Measurements from ENCODE around the gene REPIN1. TPM values are rescaled to one million over a fixed set of nuclear protein-coding genes. Genes with fewer than 3 reads are reported as not detected.

Gene REPIN1
- 10 to 100 TPM; 40.6 to 55.7 (median 49.3) TPM for total RNA-seq

DNA sequence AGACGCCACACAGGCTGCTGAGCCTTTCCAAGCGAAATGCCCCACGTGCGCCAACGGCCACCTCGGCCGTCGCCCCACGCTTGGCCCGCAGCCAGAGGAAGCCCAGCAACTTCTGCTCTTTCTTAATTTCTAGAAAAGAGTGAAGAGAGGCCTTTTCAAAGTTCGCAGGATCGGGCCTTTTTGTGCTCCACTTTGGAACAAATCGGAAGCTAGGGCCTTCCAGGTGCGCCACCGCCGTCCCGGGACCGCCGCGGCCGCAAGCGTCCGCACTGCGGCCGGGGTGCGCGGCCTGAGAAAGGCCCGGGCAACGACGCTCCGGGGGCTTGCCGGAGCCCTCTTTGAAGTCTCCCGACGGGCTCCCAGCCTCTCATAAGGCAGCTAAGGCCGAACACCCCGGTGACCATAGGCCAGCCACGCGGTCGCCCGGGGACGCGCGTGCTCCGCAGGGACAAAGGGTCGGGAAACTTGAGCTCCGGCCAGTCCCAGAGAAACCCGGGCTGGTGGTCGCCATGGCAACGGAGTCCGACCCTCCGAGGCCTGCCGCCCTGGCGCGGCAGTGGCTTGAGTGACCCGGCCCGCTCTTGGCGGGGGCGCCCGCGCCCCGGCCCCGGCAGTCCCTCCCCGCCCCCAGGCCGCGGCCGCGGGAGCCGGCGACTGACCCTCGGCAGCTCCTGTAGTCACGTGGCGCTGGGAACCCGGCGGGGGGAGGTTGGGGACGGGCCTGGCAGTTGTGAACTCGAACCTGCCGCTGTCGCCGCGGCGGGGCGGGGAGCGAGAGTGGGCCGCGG lies at the start of gene REPIN1:
REPIN1 (plus strand) TSS at position 727 of the 788 bp plus-strand sequence. CDS start 890 bp downstream, outside the sequence.
- ATAC-seq (ENCODE audit: low FRiP score) (peak; percentile 75), DNase-seq (ENCODE audit: low spot score) (peak; percentile 63)
- TF ChIP-seq CTCF (IDR thresholded peaks at IDR 0.05): no peak

- no peak for TF ChIP-seq CTCF (IDR thresholded peaks at IDR 0.05)
- ATAC-seq (ENCODE audit: low FRiP score) (no peak), DNase-seq (ENCODE audit: low spot score) (no peak)
These were observed 46.9 kb upstream of the REPIN1 start for GRCh38 chr7:150321788-150322113.

- no peak for TF ChIP-seq CTCF (IDR thresholded peaks at IDR 0.05)
- no peak for DNase-seq (ENCODE audit: low spot score)
- no peak for ATAC-seq (ENCODE audit: low FRiP score)
These were observed 46.3 kb upstream of the REPIN1 start for GRCh38 chr7:150322114-150322832.

DNA sequence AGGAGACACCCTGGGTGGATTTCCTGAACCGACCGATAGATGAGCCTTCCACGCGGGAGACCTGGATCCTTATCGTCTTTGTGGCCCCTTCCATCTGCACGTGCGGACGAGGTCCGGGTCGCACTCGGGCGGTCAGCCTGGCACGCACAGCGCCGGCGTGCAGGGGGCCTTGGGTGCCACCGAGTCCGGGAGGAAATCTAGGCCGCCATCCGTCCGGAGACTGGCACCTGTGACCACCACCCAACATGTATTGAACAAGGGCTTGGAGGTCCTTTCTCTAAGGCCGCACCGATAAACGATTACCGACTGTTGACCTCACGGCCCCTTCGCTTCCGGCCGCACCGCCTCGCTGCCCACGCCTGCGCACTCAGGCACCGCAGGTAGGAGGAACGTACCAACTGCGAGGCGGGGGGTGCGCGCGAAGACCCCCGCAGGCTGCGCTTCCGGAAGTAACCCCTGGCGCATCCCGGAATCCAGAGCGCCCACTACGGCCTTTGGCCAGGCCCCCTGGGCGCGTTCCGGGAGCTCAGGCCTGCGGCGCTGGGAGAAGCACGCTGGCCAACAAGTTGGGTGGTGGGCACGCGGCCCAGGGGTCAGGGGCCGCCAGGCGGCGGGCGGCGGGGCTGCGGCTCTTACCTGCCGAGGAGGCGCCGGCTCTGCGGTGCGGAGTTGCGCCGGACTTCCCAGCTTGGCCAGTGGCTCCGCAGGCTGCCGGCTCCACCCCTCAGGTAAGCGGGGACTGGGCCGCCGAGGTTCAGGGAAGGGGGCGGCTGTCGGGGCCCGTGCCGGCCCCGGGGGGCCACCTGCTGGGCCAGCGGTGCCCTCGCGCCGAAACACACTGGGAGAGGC lies 45.6 kb upstream of the REPIN1 start, which contains the start of the genes ACTR3C and LRRC61:
ACTR3C (minus strand) TSS at position 713 of the 849 bp plus-strand sequence. CDS start 28,249 bp downstream, outside the sequence.
LRRC61 (plus strand) TSS at position 523 of the 849 bp plus-strand sequence. CDS start 13,507 bp downstream, outside the sequence.
- TF ChIP-seq CTCF (IDR thresholded peaks at IDR 0.05): no peak
- no peak for DNase-seq (ENCODE audit: low spot score)
- peak; percentile 56 for ATAC-seq (ENCODE audit: low FRiP score)

DNA sequence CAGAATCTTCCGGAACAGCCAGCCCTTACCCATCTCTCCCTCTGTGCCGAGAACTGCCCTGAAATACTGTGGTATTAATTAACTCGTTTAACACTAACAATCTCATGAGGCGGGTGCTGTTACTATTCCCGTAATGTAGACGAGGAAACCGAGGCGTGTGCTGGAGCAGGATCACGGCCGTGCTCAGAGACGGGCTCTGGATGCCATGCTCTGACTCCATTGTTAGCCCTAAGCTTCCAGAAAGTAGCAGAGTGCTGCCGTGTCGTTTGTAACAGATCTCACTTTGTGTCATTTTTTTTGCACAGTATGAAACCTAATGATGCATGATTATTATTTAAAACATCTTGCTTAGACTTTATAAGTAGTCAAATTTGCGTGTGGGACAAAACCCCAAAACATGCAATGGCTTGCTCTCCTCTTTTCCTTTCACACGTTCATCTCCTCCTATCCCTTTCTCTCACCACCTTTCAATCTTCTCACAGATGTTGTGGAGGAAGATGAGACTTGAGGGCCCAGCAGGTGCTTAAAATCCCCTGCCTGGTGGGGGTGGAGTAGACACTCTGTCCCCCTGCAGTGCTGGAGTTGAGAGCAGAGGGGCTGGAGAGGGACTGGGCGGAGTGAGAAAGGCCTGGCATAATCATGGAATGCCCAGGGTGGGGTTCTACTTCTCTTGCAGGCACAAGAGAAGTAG lies 44.8 kb upstream of the REPIN1 start:
- TF ChIP-seq CTCF (IDR thresholded peaks at IDR 0.05): no peak
- DNase-seq (ENCODE audit: low spot score) (no peak), ATAC-seq (ENCODE audit: low FRiP score) (no peak)

DNA sequence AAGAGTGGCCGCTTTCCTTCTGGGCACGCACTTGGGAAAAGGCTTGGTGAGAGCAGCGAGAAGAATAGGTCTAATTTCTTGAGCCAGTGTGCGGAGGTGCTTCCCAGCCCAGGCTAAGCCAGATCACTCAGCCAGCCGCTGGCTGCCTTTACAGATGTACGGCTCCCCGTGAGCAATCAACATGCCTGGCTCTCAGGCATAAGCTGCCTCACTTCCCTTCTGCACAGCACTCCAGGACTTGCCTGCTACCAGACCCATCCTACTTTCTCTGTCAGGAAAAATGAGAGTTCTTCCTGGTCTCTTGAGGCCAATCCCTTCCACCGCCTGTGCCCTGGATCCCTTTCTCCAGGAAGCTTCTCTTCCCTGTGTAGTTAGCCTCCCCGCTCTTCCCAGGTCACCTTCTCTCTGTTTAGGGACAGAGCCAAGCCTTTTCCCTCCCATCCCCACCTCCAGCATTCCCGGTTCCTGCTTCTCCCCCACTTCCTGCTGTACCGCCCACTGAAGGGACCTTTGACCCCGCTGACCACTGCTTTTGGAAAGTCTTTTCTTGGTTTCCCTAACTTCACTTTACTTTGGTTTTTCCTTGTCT lies 44.2 kb upstream of the REPIN1 start:
- TF ChIP-seq CTCF (IDR thresholded peaks at IDR 0.05): no peak
- DNase-seq (ENCODE audit: low spot score) (no peak), ATAC-seq (ENCODE audit: low FRiP score) (peak; percentile 49)
